Erythroblast (primary cell): ENCODE data around the gene MGRN1.

ENCODE experiments used
- DNase-seq, 2 experiments: peaks; one replicate each; lab custom pipeline; 2025; lab: John Stamatoyannopoulos, UW
- GATA1 ChIP-seq: IDR thresholded peaks from 2 replicates; pipeline ENCODE4 v1.6.1; 2011; ENCODE audit warnings: low read depth, mild to moderate bottlenecking, control low read depth, low read length, moderate library complexity
- POLR2A ChIP-seq: IDR thresholded peaks from 2 replicates; pipeline ENCODE4 v1.6.1; 2011; ENCODE audit warnings: mild to moderate bottlenecking, low read length

Gene MGRN1

GRCh38 chr16:4610011-4611005, 14.3 kb upstream of the MGRN1 start:
- TF ChIP-seq GATA1 (no peak), POLR2A (no peak)
- DNase-seq, result no peak

GRCh38 chr16:4611337-4612021, 13.1 kb upstream of the MGRN1 start:
- TF ChIP-seq POLR2A, result no peak
- no peak for TF ChIP-seq GATA1
- DNase-seq, result no peak

GRCh38 chr16:4612474-4612931, 12.1 kb upstream of the MGRN1 start:
- TF ChIP-seq GATA1 (no peak), POLR2A (no peak)
- DNase-seq, result peak; percentile 24 to 27

- TF ChIP-seq POLR2A (no peak), GATA1 (no peak)
- no peak for DNase-seq
Observed at GRCh38 chr16:4612977-4613635, 11.5 kb upstream of the MGRN1 start.

- TF ChIP-seq GATA1, result no peak
- TF ChIP-seq POLR2A, result no peak
- DNase-seq, result peak; percentile 72 to 79
Observed at GRCh38 chr16:4613636-4614570, 10.7 kb upstream of the MGRN1 start.

- peak; percentile 89 to 95 for DNase-seq
Observed at GRCh38 chr16:4614571-4615383, 9.8 kb upstream of the MGRN1 start, which contains the start of gene UBALD1. Gene UBALD1, minus strand, starts transcription at chr16:4614888. Its CDS starts 91 bp downstream, at chr16:4614797.

GRCh38 chr16:4615384-4616046, 9.1 kb upstream of the MGRN1 start:
- no peak for DNase-seq
- TF ChIP-seq GATA1 (no peak), POLR2A (no peak)

More at GRCh38 chr16:4614571-4615383, 9.8 kb upstream of the MGRN1 start, which contains the start of gene UBALD1:
- TF ChIP-seq GATA1, result no peak
- peak; percentile 94 for TF ChIP-seq POLR2A

GRCh38 chr16:4616047-4616811, 8.4 kb upstream of the MGRN1 start:
- peak; percentile 100 for DNase-seq
- TF ChIP-seq GATA1, result no peak
- peak; percentile 74 for TF ChIP-seq POLR2A

- no peak for TF ChIP-seq GATA1
- TF ChIP-seq POLR2A, result no peak
- no peak for DNase-seq
Observed at GRCh38 chr16:4617880-4618279, 6.7 kb upstream of the MGRN1 start.

GRCh38 chr16:4618645-4619418, 5.8 kb upstream of the MGRN1 start:
- DNase-seq, result no peak
- TF ChIP-seq GATA1 (no peak), POLR2A (no peak)
